DMS53 treated with DMSO at 0.1 percent for 48 hours (cell line): ENCODE data around the gene SLC29A4.
"Not testable (repeated sequence)": the region's sequence is repeated elsewhere in the genome, so short reads cannot be mapped to it uniquely, and the experiment has no call there.

Experiments used
- DNase-seq: peaks from one replicate; lab custom pipeline; 2025; ENCODE audit not compliant: unreplicated experiment; lab: John Stamatoyannopoulos, UW

SLC29A4 gene

GRCh38 chr7:5295039-5296014 lies 12.6 kb downstream of the SLC29A4 start:
- DNase-seq, result no peak

- no peak for DNase-seq
Measured at GRCh38 chr7:5296015-5296610, 13.4 kb downstream of the SLC29A4 start.

- DNase-seq, result no peak
Measured at GRCh38 chr7:5296611-5297226, 14.0 kb downstream of the SLC29A4 start.

GRCh38 chr7:5300366-5300765 lies 17.6 kb downstream of the SLC29A4 start:
- DNase-seq, result no peak

- DNase-seq, result no peak
Measured at GRCh38 chr7:5302577-5302976, 19.8 kb downstream of the SLC29A4 start.

GRCh38 chr7:5303061-5303460 lies 20.3 kb downstream of the SLC29A4 start:
- no peak for DNase-seq

GRCh38 chr7:5303591-5304505 lies 21.1 kb downstream of the SLC29A4 start:
- no peak for DNase-seq

- not testable (repeated sequence) for DNase-seq
Measured at GRCh38 chr7:5305050-5305449, 22.3 kb downstream of the SLC29A4 start.

- not testable (repeated sequence) for DNase-seq
Measured at GRCh38 chr7:5307221-5308142, 24.7 kb downstream of the SLC29A4 start.

GRCh38 chr7:5309146-5309545 lies 26.4 kb downstream of the SLC29A4 start:
- DNase-seq, result no peak

GRCh38 chr7:5310822-5311405 lies 28.2 kb downstream of the SLC29A4 start:
- DNase-seq, result no peak

- not testable (repeated sequence) for DNase-seq
Measured at GRCh38 chr7:5312276-5313070, 29.7 kb downstream of the SLC29A4 start.

GRCh38 chr7:5313076-5313885 lies 30.5 kb downstream of the SLC29A4 start:
- not testable (repeated sequence) for DNase-seq

GRCh38 chr7:5314864-5315263 lies 32.1 kb downstream of the SLC29A4 start:
- DNase-seq, result no peak

GRCh38 chr7:5315761-5316160 lies 33.0 kb downstream of the SLC29A4 start:
- no peak for DNase-seq

GRCh38 chr7:5318613-5319012 lies 35.9 kb downstream of the SLC29A4 start:
- not testable (repeated sequence) for DNase-seq

- DNase-seq, result no peak
Measured at GRCh38 chr7:5320391-5320790, 37.6 kb downstream of the SLC29A4 start.
